ENCODE data around the gene GGNBP2.

The GGNBP2 gene

GRCh38 chr17:36597866-36598777 is 53.4 kb downstream of the GGNBP2 start:
- no peak overlapping the region for H3K9ac ChIP-seq
- no peak overlapping the region for H3K27ac ChIP-seq
- H2AFZ ChIP-seq (ENCODE audit: low read depth) = no peak overlapping the region
- H3K4me3 ChIP-seq (IDR thresholded peaks at IDR 0.05; ENCODE audit: insufficient read depth, low read depth, low read length) = no peak overlapping the region
- H3K4me2 ChIP-seq = no peak overlapping the region
- H3K36me3 ChIP-seq (ENCODE audit: insufficient read depth) = no peaks in the 10 kb centered on the region
- H3K79me2 ChIP-seq (ENCODE audit: insufficient read depth, low read depth) = peaks cover 15% of the 10 kb centered on the region; the same call in 1 of the 2 replicates
- no peaks in the 10 kb centered on the region for H3K27me3 ChIP-seq (ENCODE audit: insufficient read depth, low read depth)
- H3K4me1 ChIP-seq (ENCODE audit: low read depth, poor library complexity, severe bottlenecking) = peaks cover 11% of the 10 kb centered on the region
- TF ChIP-seq CTCF (conservative IDR thresholded peaks at IDR 0.05; ENCODE audit: low read depth, low read length) = no peak
- no peaks in the 10 kb centered on the region for H4K20me1 ChIP-seq (ENCODE audit: insufficient read depth)

- Histone ChIP-seq H3K36me3 (ENCODE audit: insufficient read depth) (no peaks in the 10 kb centered on the region), H3K4me1 (ENCODE audit: low read depth, poor library complexity, severe bottlenecking) (peaks cover 16% of the 10 kb centered on the region)
- TF ChIP-seq CTCF (conservative IDR thresholded peaks at IDR 0.05; ENCODE audit: low read depth, low read length) = no peak
These were observed 54.3 kb downstream of the GGNBP2 start for GRCh38 chr17:36598951-36599401.

GRCh38 chr17:36599546-36600250 is 55.0 kb downstream of the GGNBP2 start:
- TF ChIP-seq CTCF (conservative IDR thresholded peaks at IDR 0.05; ENCODE audit: low read depth, low read length) = no peak
- H3K4me2 ChIP-seq = no peak overlapping the region
- H3K9ac ChIP-seq = no peak overlapping the region
- H4K20me1 ChIP-seq (ENCODE audit: insufficient read depth) = no peaks in the 10 kb centered on the region
- H3K27me3 ChIP-seq (ENCODE audit: insufficient read depth, low read depth) = no peaks in the 10 kb centered on the region
- H3K79me2 ChIP-seq (ENCODE audit: insufficient read depth, low read depth) = peaks cover 28% of the 10 kb centered on the region; the same call in 1 of the 2 replicates
- no peak overlapping the region for H3K4me3 ChIP-seq (IDR thresholded peaks at IDR 0.05; ENCODE audit: insufficient read depth, low read depth, low read length)
- H3K4me1 ChIP-seq (ENCODE audit: low read depth, poor library complexity, severe bottlenecking) = peaks cover 21% of the 10 kb centered on the region
- H3K36me3 ChIP-seq (ENCODE audit: insufficient read depth) = no peaks in the 10 kb centered on the region
- no peak overlapping the region for H3K27ac ChIP-seq
- H2AFZ ChIP-seq (ENCODE audit: low read depth) = no peak overlapping the region

More at GRCh38 chr17:36598951-36599401, 54.3 kb downstream of the GGNBP2 start:
- Histone ChIP-seq H3K79me2 (ENCODE audit: insufficient read depth, low read depth) (peaks cover 22% of the 10 kb centered on the region; the same call in 1 of the 2 replicates), H2AFZ (ENCODE audit: low read depth) (no peak overlapping the region), H3K9ac (no peak overlapping the region), H3K27me3 (ENCODE audit: insufficient read depth, low read depth) (no peaks in the 10 kb centered on the region), H4K20me1 (ENCODE audit: insufficient read depth) (no peaks in the 10 kb centered on the region), H3K4me3 (IDR thresholded peaks at IDR 0.05; ENCODE audit: insufficient read depth, low read depth, low read length) (no peak overlapping the region), H3K4me2 (no peak overlapping the region), H3K27ac (no peak overlapping the region)

GRCh38 chr17:36600465-36600864 is 55.7 kb downstream of the GGNBP2 start:
- peaks cover 21% of the 10 kb centered on the region for H3K4me1 ChIP-seq (ENCODE audit: low read depth, poor library complexity, severe bottlenecking)
- H3K36me3 ChIP-seq (ENCODE audit: insufficient read depth) = no peaks in the 10 kb centered on the region
- no peak for TF ChIP-seq CTCF (conservative IDR thresholded peaks at IDR 0.05; ENCODE audit: low read depth, low read length)
- H3K27ac ChIP-seq = no peak overlapping the region; the same call in 1 of the 2 replicates
- H3K27me3 ChIP-seq (ENCODE audit: insufficient read depth, low read depth) = no peaks in the 10 kb centered on the region
- peak overlapping the region; percentile 93; the same call in 1 of the 2 replicates for H3K9ac ChIP-seq
- peak overlapping the region; percentile 98 for H3K4me2 ChIP-seq
- peaks cover 28% of the 10 kb centered on the region; the same call in 1 of the 2 replicates for H3K79me2 ChIP-seq (ENCODE audit: insufficient read depth, low read depth)
- no peaks in the 10 kb centered on the region for H4K20me1 ChIP-seq (ENCODE audit: insufficient read depth)
- H3K4me3 ChIP-seq (IDR thresholded peaks at IDR 0.05; ENCODE audit: insufficient read depth, low read depth, low read length) = no peak overlapping the region
- peak overlapping the region; percentile 69; the same call in 1 of the 2 replicates for H2AFZ ChIP-seq (ENCODE audit: low read depth)

Data from KMS-11 (cell line).